KOPT-K1 (cell line): Measurements from ENCODE around the gene SYVN1.
A peak's percentile ranks its signal among the peaks of the same experiment; 100 is the strongest.
"Not testable (repeated sequence)": the region's sequence is repeated elsewhere in the genome, so short reads cannot be mapped to it uniquely, and the experiment has no call there.

ENCODE experiments used
- H3K27ac ChIP-seq: fragments of 200-600 bp; sonication (generic); 2 replicates; pipeline ENCODE4 v1.5.1; 2016; ENCODE audit warnings: antibody characterized with exemption, mild to moderate bottlenecking, low read depth, low read length; ENCODE audit not compliant: poor library complexity, severe bottlenecking
- H3K36me3 ChIP-seq: fragments of 200-600 bp; sonication (generic); 2 replicates; pipeline ENCODE4 v1.5.1; 2017; ENCODE audit warnings: antibody characterized with exemption, mild to moderate bottlenecking, low read length, moderate library complexity; ENCODE audit not compliant: insufficient read depth
- H3K9me3 ChIP-seq: fragments of 200-600 bp; sonication (generic); 2 replicates; pipeline ENCODE4 v1.5.1; 2017; ENCODE audit warnings: antibody characterized with exemption, low read length, mild to moderate bottlenecking; ENCODE audit not compliant: insufficient read depth, poor library complexity, severe bottlenecking

SYVN1 gene

DNA sequence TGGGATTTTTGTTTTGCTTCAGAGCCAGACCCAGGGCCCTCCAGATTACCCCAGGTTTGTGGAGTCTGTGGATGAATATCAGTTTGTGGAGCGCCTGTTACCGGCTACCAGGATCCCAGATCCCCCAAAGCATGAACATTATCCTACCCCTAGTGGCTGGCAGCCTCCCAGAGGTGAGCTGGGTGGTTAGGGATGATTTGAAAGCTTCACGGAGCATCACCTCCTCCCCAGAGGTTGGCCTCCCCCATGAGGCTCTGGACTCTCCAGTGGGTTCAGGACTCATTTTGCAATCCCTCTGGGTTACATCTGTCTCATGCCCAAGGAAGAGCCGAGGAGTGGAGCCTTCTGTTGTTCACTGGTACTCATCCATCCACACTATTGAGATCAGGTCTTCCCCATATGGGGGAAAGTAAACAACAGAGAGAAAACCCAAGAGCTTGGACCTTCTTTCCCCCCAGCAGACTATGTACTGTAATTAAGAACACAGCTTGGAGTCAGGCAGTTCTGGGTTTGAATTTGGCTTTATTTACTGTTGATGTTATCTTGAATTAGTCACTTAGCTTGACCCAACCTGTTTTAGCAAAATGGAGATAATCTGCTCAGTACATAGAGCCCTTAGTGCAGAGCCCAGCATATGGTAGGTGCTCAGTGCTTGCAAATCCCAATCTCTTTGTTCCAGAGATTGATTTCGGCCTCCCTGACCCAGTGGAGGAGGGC is 9.7 kb downstream of the SYVN1 start:
- H3K27ac ChIP-seq = no peak overlapping the region
- peaks cover 77% of the 10 kb centered on the region for H3K36me3 ChIP-seq
- no peaks in the 10 kb centered on the region for H3K9me3 ChIP-seq

DNA sequence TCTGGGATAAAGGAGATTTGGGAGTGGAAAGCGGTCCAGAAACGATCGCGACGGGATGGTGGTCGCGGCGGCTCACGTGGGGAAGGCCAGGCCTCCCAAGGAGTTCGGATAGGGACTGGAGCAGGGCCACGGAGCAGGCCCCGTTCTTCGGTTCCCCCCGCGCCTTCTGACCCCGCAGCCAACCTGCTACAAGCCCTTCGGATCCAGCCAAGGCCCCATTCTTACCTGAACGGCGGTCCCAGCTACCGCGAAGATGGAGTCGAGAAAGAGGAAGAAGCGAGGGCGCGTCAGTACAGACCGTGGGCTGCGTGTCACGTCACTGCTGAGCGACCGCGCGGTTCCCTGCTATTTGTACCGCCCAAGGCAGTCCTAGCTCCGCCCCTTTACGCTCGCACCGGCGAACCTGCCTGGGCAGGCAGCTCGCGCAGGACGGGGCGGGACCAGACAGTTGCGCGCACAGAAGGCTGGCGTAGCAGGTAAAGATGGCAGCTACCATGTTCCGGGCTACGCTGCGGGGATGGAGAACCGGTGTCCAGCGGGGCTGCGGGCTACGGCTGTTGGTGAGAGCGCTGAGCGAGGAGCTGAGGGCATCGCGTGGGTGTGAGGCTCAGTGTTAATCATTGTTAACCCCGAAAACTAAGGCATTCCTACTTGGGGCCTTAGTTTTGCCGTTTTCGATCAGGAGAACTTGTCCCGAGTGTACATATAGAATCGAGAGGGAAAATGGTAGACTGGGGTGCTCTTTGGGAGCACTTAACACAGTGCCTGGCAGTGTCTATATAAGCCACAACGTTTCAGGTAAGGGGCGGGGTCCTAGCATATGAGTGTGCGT is 12.2 kb downstream of the SYVN1 start, which contains the start of the genes FAU and MRPL49:
Gene FAU (minus strand): TSS at position 270 of the 832 bp plus-strand sequence. CDS start 321 bp downstream, outside the sequence.
Gene MRPL49 (plus strand): TSS at position 457 of the 832 bp plus-strand sequence. CDS start 26 bp downstream, at position 483.
- H3K36me3 ChIP-seq = peaks cover 69% of the 10 kb centered on the region
- peak within 1 kb of the TSS; percentile 80 for H3K27ac ChIP-seq
- H3K9me3 ChIP-seq = no peaks in the 10 kb centered on the region

DNA sequence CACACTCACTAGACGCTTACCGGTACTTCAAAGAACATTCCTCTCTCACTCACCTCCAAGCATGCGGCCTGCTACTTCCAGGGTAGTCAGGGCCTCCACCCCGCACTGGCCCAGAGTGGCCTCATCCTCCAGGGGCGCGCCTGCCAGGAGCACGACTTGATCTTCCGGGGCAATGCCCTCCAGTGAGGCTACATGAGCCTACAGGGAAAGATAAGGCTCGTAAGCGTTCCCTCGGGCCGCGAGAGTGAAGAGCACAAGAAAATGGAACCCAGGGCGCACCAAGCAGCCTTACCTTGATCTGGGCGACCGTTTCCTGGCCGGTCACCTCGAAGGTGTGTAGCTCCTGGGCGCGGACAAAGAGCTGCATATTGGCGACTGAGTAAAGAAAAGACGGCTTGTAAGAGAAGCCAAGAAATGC is 12.9 kb downstream of the SYVN1 start:
- Histone ChIP-seq H3K27ac (peak overlapping the region; percentile 80), H3K36me3 (peaks cover 63% of the 10 kb centered on the region), H3K9me3 (no peaks in the 10 kb centered on the region)

DNA sequence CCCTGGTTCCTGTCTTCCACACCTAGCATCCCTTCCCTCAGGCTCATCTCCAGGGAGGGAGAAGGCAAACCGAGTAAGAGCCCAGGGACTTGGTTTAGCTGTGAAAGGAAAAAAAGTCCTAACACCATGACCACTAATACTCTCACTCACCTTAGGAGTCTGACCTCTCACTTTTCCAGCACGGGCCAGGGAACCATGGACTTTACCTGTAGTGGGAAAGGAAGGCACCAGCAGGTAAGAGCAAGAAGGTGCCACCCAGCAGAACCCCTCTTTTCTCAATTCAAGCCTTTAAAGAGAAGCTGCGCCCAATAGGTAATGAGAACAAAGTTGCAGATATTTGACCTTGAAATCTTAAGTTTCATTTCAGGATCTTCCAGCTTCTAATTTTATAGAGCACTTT is 13.5 kb downstream of the SYVN1 start:
- Histone ChIP-seq H3K36me3 (peaks cover 61% of the 10 kb centered on the region), H3K9me3 (no peaks in the 10 kb centered on the region), H3K27ac (peak overlapping the region; percentile 80)

DNA sequence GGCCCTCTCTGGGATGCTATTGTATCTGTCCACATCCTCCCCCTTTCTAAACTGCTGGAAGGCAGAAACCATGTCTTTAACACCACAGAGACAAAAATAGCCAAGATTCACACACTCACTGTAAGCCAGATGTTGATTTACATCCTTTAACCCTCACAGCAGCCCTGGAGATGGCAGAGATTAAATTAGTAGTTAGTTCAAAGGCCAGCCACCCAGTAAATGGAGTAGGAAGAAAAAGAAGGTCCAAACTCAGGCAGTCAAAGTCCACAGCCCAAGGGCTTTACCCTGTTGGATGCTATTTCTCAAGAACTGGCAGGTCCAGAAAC is 14.7 kb downstream of the SYVN1 start:
- Histone ChIP-seq H3K36me3 (peaks cover 58% of the 10 kb centered on the region), H3K9me3 (no peaks in the 10 kb centered on the region), H3K27ac (no peak overlapping the region)

DNA sequence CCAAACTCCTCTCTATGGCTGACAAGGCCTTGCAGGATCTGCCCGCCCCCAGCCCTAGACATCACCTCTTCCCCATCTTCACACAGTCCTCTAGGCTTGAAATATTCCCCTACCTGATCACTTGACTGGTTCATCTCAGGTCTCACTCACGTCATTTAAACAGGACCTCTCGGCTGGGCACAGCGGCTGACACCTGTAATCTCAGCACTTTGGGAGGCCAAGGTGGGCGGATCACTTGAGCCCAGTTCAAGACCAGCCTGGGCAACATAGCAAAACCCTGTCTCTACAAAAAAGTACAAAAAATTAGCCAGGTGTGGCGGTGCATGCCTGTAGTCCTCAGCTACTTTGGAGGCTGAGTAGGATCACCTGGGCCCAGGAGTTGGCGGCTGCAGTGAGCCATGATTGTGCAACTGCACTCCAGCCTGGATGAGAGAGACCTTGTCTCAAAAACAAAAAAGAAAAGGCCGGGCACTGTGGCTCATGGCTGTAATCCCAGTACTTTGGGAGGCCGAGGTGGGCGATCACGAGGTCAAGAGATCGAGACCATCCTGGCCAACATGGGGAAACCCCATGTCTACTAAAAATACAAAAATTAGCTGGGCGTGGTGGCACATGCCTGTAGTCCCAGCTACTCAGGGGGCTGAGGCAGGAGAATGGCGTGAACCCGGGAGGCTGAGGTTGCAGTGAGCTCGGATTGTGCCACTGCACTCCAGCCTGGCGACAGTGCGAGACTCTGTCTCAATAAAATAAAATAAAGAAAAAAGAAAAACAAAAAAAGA is 15.2 kb downstream of the SYVN1 start:
- H3K36me3 ChIP-seq = peaks cover 52% of the 10 kb centered on the region
- not testable (repeated sequence) for H3K27ac ChIP-seq, H3K9me3 ChIP-seq

DNA sequence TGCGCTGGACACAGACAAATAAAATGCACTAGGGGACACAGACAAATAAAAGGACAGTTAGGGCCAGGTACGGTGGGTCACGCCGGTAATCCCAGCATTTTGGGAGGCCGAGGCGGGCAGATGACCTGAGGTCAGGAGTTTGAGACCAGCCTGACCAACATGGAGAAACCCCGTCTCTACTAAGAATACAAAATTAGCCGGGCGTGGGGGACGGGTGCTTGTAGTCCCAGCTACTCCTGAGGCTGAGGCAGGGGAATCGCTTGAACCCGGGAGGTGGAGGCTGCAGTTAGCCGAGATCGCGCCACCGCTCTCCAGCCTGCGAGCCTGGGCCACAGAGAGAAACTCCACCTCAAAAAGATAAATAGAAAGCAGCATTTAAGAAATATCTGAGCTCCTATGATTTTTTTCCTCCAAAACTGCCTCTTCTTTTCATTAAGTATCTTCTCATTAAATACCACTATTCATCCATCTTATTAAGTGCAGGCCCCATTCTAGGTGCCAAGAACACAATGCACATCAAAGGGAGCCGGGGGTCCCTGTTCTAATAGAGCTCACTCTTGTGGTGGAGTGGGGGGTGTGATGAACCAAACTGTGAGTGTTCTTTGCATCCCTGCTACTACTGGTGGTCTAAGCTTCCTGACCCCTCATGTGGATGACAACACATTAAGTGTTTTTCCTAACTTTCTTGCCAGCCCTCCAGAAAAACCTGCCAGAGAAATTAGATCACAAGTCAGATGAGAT is 16.1 kb downstream of the SYVN1 start:
- H3K36me3 ChIP-seq = peaks cover 49% of the 10 kb centered on the region
- H3K27ac ChIP-seq = no peak overlapping the region

DNA sequence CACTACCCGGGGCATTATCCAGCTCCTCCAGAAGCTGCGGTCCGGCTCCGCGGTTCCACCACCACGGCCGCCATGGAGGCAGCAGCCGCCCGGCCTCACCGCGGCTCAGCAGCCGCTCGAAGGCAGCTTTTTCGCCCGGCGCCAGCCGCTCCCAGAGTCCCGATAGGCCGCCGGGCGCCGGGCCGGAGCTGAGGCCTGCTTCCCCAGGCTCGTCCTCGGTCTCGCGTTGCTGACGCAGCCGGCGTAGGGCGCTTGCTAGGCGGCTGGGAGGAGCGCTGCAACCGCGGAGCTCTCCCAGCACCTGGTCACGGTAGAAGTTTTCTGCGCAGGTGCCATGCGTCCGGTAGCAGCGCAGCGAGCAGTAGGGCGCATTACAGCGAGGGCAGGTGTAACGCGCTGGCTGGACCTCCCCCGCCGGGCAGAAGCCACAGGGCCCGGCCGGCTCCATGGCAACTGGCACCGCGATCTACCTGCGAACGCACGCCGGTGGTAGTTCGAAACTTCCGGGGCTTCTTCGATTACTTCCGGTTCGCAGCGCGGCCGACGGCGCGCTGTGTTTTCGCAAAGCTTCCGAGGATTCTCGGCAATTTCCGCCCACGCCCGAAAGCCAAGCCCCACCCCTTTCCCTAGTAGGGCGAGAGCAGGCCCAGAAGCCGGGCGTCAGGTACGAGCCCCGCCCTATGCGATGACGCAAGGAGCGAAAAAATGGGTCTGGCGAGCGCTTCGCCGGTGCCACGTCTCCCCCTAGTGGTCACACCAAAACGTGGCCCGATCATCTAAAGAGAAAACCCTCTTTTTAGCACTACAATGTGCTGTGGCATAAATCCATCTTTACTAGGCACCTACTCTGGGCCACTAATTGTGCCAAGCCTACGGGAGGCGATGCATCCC is 16.9 kb downstream of the SYVN1 start, which contains the start of gene ZNHIT2:
Gene ZNHIT2 (minus strand): TSS at position 496 of the 891 bp plus-strand sequence. CDS start 48 bp downstream, at position 448.
- Histone ChIP-seq H3K27ac (peak within 1 kb of the TSS; percentile 66), H3K9me3 (no peaks in the 10 kb centered on the region), H3K36me3 (peaks cover 49% of the 10 kb centered on the region)

More for the DNA sequence above, 16.1 kb downstream of the SYVN1 start:
- H3K9me3 ChIP-seq = no peaks in the 10 kb centered on the region

DNA sequence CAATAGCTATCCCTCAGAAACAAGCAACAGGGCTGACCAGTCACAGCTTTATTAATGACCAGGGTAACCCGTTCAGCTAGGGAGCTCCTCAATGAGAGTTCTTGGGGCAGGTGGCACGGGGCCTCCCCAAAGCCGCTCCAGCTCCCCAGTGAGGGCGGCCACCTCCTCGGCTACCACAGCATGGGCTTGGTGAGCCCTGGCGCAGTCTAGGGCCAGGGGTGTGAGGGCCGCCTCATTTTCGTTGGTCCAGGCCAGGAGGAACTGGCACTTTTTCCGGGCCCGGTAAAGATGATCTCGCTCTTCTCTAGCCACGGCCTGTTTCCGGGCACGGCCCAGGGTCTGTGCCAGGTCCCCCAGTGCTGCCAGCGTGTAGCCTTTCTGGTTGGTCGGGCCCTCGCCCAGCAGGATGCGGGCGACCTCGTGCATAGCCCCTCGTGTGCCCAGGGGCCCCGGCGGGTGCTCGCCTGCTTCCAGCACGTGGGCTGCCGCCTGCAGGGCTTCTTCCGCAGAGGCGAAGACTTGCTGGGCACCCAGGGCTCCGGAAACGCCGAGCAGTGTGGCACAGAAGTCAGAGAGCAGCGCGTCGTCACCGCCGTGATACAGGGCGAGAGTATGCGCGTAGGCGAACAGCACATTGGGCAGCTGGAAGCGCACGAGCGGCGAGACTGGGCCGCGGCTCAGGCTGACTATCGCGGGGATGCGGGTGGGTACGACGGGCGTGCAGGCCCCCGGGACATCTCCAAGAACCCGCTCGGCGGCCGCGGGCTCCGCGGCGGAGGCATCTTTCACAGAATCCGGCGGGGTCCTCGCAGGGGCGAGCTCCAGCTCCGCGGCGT is 17.7 kb downstream of the SYVN1 start:
- H3K36me3 ChIP-seq = peaks cover 49% of the 10 kb centered on the region
- H3K27ac ChIP-seq = peak overlapping the region; percentile 66
- H3K9me3 ChIP-seq = no peaks in the 10 kb centered on the region

DNA sequence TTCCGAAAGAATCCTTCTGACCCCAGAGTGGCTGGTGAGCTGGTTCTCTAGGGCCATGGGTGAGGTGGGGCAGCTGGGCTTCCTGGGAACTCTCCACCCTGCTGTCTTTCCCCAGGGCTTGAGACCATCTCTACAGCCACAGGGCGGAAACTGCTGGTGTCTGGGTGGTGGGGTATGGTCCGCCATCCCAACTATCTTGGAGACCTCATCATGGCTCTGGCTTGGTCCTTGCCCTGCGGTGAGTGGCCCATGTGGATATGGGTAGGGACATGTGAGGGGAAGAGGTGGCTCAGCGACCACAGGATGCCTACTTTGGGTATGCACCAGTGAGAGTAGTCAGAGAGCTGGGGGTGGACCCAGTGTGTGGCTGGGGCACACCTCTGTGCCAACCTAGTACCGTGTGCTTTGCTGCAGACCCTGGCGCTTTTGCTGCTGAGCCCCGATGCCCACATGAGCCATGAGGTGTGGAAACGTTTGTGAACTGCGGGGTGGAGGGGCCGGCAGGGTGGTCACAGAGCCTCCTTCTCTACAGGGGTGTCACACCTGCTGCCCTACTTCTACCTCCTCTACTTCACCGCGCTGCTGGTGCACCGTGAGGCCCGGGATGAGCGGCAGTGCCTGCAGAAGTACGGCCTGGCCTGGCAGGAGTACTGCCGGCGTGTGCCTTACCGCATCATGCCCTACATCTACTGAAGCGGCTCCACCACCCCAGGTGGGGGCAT is 18.8 kb downstream of the SYVN1 start:
- peaks cover 46% of the 10 kb centered on the region for H3K36me3 ChIP-seq
- H3K9me3 ChIP-seq = no peaks in the 10 kb centered on the region
- no peak overlapping the region for H3K27ac ChIP-seq

DNA sequence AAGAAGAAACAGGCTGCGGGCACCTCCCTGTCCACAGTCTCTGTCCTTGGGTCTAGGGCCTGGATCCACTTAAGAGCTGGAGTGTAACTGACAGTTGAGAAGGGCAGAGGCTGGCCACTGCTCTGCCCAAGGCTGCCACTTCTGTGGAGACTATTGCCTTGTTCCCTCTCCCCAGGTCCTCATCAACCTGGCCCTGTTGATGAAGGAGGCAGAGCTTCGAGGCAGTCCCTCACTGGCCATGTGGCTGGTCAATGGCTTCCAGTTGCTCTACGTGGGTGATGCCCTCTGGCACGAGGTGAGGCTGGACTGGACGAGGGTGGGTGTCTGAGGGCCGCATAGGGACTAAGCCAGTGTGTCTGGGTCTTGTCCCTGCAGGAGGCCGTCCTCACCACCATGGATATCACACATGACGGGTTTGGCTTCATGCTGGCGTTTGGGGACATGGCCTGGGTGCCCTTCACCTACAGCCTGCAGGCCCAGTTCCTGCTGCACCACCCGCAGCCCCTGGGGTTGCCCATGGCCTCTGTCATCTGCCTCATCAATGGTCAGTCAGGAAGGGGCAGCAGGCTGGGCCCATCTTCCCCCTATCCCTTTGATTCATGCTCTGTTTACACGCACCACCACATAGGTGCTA is 19.7 kb downstream of the SYVN1 start:
- Histone ChIP-seq H3K36me3 (peaks cover 42% of the 10 kb centered on the region), H3K27ac (no peak overlapping the region), H3K9me3 (no peaks in the 10 kb centered on the region)

DNA sequence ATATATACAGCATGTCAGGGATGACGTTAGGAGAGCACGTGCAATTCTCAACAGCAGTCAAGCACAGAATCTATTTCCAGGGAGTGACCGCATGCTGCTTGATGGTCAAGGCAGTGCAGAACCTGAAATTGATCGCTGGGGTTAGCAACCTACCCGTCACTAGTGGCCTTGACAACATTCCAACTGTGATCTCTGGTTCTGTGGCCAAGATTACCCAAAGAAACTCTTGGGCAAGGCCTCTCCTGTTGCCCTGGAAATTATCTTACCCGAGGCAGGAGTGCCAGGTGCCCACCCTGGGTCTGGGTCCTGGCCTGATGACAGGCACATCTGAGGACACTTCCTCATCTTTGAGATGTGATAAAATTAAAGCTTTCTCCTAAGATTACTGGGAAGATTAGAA is 20.5 kb downstream of the SYVN1 start:
- no peaks in the 10 kb centered on the region for H3K9me3 ChIP-seq
- H3K27ac ChIP-seq = no peak overlapping the region
- peaks cover 42% of the 10 kb centered on the region for H3K36me3 ChIP-seq
